GM12801 (cell line): ENCODE measurements around the gene CFAP299.

Experiments used
- TF ChIP-seq, protein P1 (sequence below): IDR thresholded peaks from one replicate; pipeline ENCODE4 v1.5.1; 2011; ENCODE audit warnings: control low read depth; ENCODE audit not compliant: insufficient read length; ENCODE audit errors: extremely low read depth

CFAP299 gene

DNA sequence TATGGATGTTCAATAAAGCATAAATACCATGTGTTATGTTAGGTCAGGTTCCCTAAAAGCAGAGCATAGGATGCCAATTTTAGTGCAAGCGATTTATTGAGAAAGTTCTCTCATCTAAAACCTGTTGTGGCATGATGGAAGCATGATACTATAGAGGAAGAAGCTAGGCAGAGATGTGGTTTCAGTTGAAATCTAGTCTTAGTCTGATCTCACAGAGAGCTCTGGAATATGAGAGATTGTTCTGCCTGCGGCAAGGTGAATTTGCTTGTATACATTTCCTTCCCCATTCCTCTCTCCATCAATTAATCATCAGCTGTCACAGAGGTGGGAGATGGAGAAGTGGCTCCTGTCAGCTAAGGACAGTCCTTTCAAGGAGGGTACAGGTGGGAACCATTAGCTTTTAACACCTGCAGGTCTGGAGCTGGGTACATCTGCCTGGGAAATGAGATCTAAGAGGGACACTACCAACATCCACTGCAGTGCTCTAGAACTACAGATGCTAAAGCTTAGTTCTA is 252.4 kb downstream of the CFAP299 start:
- TF ChIP-seq, protein P1, sequence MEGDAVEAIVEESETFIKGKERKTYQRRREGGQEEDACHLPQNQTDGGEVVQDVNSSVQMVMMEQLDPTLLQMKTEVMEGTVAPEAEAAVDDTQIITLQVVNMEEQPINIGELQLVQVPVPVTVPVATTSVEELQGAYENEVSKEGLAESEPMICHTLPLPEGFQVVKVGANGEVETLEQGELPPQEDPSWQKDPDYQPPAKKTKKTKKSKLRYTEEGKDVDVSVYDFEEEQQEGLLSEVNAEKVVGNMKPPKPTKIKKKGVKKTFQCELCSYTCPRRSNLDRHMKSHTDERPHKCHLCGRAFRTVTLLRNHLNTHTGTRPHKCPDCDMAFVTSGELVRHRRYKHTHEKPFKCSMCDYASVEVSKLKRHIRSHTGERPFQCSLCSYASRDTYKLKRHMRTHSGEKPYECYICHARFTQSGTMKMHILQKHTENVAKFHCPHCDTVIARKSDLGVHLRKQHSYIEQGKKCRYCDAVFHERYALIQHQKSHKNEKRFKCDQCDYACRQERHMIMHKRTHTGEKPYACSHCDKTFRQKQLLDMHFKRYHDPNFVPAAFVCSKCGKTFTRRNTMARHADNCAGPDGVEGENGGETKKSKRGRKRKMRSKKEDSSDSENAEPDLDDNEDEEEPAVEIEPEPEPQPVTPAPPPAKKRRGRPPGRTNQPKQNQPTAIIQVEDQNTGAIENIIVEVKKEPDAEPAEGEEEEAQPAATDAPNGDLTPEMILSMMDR, result no peak

DNA sequence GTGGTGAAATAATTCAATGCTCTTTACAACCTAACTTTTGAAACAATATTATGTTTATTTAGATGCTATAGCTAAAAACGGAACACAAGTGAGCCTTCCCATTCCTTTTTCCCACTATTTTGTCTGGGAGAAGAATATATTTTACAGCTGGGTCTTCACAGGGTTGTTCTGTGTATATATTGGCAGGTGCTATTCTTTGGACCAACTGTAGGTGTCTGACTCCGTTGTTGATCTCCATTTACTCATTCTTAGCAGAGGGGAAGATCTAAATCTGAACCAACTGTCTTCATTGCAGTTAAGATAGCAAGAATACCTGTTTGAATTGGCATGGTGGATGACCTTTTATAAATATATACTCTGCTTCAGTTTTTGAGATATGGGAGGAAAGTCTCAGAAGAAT is 257.4 kb downstream of the CFAP299 start:
- TF ChIP-seq, protein P1, result no peak

DNA sequence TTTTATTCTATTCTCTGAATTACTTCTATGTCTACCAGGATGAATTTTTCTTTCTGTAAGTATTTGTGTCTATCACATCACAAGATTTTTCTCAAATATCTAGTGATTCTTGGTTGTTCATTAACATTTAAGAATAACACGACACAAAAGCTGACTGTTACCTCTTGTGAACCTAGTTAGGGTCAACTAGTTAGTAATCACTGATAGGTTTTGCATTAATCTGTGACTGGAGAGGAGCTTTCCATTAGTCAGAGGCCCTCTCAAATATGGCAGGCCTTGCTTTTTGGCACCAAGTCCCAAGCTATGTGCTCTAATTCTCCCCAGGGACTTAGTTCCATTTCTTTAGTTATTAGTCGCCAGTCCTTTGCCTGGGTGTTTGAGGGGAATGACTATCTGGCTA is 259.2 kb downstream of the CFAP299 start:
- TF ChIP-seq, protein P1, result no peak

DNA sequence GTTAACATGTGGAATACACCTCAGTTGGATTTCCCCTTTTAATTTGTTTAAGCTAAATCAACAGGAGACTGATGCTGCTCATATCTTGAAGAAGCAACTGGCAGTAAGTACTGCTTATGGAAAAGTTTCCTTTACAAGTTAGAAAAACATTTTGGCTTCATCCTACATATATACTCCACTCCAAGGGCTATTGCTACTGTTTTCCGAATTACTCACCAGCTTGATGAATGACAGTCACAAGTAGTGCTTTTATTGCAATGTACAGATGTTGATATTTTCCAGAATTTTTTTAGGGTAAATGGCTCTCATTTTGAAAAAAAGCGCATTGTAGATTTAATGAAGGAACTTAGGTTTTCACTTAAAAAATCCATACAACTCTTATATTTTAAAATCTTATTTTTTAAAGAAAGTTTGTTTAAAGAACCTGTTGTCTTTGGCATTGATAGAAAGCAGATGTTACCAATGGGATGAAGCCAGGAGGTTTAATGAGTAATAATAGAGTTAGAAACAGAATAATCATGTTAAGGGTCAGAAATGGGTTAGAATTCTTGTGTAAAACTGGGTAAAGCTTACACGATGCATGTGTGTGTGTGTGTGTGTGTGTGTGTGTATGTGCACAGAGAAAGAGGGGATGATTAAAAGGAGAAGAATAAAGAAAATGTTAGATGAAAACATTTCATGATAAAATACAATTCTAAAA is 272.9 kb downstream of the CFAP299 start:
- TF ChIP-seq, protein P1, result no peak

DNA sequence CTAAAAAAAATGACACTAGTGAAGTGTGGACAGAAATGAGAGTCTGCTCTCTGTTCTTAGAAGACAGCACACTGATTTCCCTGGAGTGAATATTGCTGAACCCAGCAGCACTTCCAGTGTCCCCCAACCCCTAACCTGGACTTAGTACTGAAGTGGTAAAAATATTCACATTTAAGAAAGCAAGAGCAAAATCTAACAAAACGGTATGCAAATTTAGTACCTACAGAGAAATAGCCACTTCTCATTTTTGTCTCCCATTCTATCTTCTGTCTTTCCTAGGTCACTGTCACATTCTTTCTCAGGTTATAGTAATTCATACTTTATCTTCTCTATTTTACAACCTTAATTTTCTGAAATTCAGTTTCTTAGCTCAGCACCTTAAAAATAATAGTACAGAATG is 274.7 kb downstream of the CFAP299 start:
- TF ChIP-seq, protein P1, result no peak

DNA sequence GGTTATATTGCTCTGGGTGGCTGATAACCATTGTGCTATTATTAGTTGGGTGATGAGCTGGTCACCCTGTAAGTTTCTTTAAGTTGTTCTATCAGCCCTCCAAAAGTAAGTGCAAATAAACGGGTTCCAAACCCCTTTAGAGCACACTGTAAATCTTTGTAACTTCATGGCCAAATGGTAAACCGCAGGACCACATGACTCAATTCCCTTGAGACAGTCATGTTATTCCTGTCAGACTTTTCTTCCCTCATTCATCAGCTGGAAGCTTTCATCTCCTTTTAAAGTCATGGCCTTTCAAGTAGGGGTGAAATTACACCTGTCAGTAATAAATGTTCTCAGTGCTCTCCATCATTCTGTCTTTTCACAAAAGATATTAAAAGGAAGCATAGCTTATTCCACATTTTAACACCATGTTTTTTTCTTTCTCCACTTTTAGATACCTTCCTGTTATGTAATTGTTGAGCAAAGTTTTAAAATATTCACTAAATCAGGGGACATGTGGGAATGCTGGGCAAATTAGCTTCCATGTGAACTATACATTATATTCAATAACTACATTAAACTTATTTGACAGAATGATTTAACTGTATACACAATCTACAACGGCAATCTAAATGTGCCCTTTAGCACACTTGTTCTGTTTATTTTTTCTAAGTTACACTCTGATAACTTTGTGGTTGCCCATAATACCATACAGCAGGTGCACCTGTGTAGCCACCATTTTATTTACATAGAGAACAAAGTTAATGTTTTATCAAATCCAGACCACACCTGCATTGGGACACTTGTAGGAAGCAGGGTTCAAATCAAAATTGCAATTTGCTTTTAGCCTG is 275.5 kb downstream of the CFAP299 start:
- TF ChIP-seq, protein P1, result no peak

DNA sequence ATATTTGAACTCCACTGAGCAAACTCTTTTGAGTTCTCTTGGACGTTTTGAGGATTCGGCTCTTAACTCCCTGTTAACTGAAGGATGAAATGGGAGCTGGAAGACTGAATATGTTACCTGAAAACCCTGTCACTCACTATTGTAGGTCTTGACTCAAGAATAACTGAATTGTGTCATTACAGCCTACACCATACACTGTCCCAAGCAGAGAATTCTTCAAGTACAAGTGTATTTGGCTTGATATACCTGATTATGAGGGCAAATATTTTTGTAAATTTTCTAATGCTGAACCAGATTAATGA is 276.1 kb downstream of the CFAP299 start:
- TF ChIP-seq, protein P1, result no peak
